H1 (cell line): Measurements from ENCODE around the gene ITGA5. TPM values are rescaled to one million over a fixed set of nuclear protein-coding genes. Genes with fewer than 3 reads are reported as not detected.

Source experiments
- CTCF ChIA-PET: fragments of 300-600 bp; sonication (Branson Sonifier 250); formaldehyde crosslinking; loops from one replicate; lab custom pipeline; 2021; ENCODE audit not compliant: partially characterized antibody; lab: Charles Lee
- POLR2A ChIA-PET: fragments of 300-600 bp; sonication (Branson Sonifier 250); formaldehyde crosslinking; loops from one replicate; lab custom pipeline; 2021; ENCODE audit warnings: inconsistent platforms; ENCODE audit not compliant: partially characterized antibody; lab: Charles Lee
- DNase-seq, 2 experiments: peaks; one replicate each; pipeline versions ENCODE4 v3.0.0 to v3.0.0-alpha.2; 2010 to 2022; ENCODE audit warnings: low spot score in 2 of 2, low read depth in 1 of 2, mixed read lengths in 1 of 2
- FAIRE-seq: peaks from 2 replicates; lab custom pipeline; 2011; peaks lifted over from hg19 to GRCh38; lab: Jason Lieb, UNC
- H2AFZ ChIP-seq: 2 replicates; pipeline ENCODE4 v1.8.1; 2012; ENCODE audit warnings: low read length, inconsistent platforms
- H2AK5ac ChIP-seq: 2 replicates; pipeline ENCODE4 v1.6.1; 2013; ENCODE audit warnings: low read depth, low read length
- H2BK120ac ChIP-seq: replicated peaks from 2 replicates; pipeline ENCODE3; 2013; ENCODE audit warnings: low read depth, low read length, inconsistent platforms
- H2BK12ac ChIP-seq: 2 replicates; pipeline ENCODE4 v1.6.1; 2013; ENCODE audit warnings: low read depth, low read length
- H2BK15ac ChIP-seq: 2 replicates; pipeline ENCODE4 v1.6.1; 2013; ENCODE audit warnings: low read length
- H2BK20ac ChIP-seq: 2 replicates; pipeline ENCODE4 v1.6.1; 2013; ENCODE audit warnings: low read length
- H2BK5ac ChIP-seq: 2 replicates; pipeline ENCODE4 v1.6.1; 2013; ENCODE audit warnings: low read depth, low read length
- H3K14ac ChIP-seq: 2 replicates; pipeline ENCODE4 v1.6.1; 2013; ENCODE audit warnings: inconsistent platforms; ENCODE audit not compliant: insufficient read length
- H3K18ac ChIP-seq: 2 replicates; pipeline ENCODE4 v1.6.1; 2013; ENCODE audit warnings: low read length; ENCODE audit errors: extremely low read depth
- H3K23ac ChIP-seq: 2 replicates; pipeline ENCODE4 v1.6.1; 2013; ENCODE audit warnings: inconsistent platforms; ENCODE audit not compliant: insufficient read length
- H3K23me2 ChIP-seq: 2 replicates; pipeline ENCODE4 v1.6.1; 2013; ENCODE audit warnings: low read depth, low read length
- H3K27ac ChIP-seq: 2 replicates; pipeline ENCODE4 v1.6.1; 2011; ENCODE audit warnings: low read depth, low read length, inconsistent platforms
- H3K27me3 ChIP-seq, 4 experiments: replicated peaks in 1 of 4; 1 replicate in 1 of 4; 2 replicates in 3 of 4; pipeline versions ENCODE4 v1.6.1 to v1.8.1; 2011 to 2013; ENCODE audit warnings: low read length in 3 of 4, mild to moderate bottlenecking in 3 of 4, inconsistent platforms in 2 of 4, mixed read lengths in 2 of 4, moderate library complexity in 1 of 4; ENCODE audit not compliant: control insufficient read depth in 3 of 4, insufficient read depth in 3 of 4; ENCODE audit errors: extremely low read depth in 1 of 4
- H3K36me3 ChIP-seq, 4 experiments: 2 replicates each; pipeline versions ENCODE4 v1.6.1 to v1.8.1; 2011 to 2013; ENCODE audit warnings: mild to moderate bottlenecking in 4 of 4, low read length in 3 of 4, moderate library complexity in 2 of 4, control low read depth in 1 of 4, inconsistent platforms in 1 of 4; ENCODE audit not compliant: insufficient read depth in 4 of 4, control insufficient read depth in 2 of 4
- H3K4ac ChIP-seq: replicated peaks from 2 replicates; pipeline ENCODE3; 2013; ENCODE audit warnings: low read length, low read depth, mixed read lengths, inconsistent platforms; ENCODE audit not compliant: insufficient read length
- H3K4me1 ChIP-seq, 4 experiments: replicated peaks in 1 of 4; 1 replicate in 1 of 4; 2 replicates in 3 of 4; pipeline versions ENCODE4 v1.6.1 to v1.8.1; 2011 to 2013; ENCODE audit warnings: low read length in 3 of 4, inconsistent platforms in 2 of 4, mixed read lengths in 1 of 4; ENCODE audit not compliant: insufficient read depth in 4 of 4, control insufficient read depth in 3 of 4
- H3K4me2 ChIP-seq, 2 experiments: 2 replicates each; pipeline versions ENCODE4 v1.6.1 to v1.8.1; 2011 to 2013; ENCODE audit warnings: low read depth in 2 of 2, low read length in 2 of 2, control low read depth in 1 of 2, inconsistent platforms in 1 of 2, mild to moderate bottlenecking in 1 of 2; ENCODE audit not compliant: insufficient read depth in 1 of 2
- H3K4me3 ChIP-seq, 4 experiments: fragments of 200-600, 300-600 bp in 1 of 4; sonication (generic), shearing (Covaris generic), sonication (Bioruptor Twin) in 1 of 4; 2 replicates each; pipeline versions ENCODE4 v1.5.1 to v1.8.1; 2011 to 2016; ENCODE audit warnings: low read length in 4 of 4, low read depth in 3 of 4, control low read depth in 2 of 4, inconsistent platforms in 2 of 4, mild to moderate bottlenecking in 2 of 4, mixed read lengths in 1 of 4, moderate library complexity in 1 of 4; ENCODE audit not compliant: insufficient read depth in 2 of 4; ENCODE audit errors: extremely low read depth in 1 of 4
- H3K56ac ChIP-seq: replicated peaks from 2 replicates; pipeline ENCODE3; 2013; ENCODE audit warnings: low read depth, mild to moderate bottlenecking, mixed read lengths, low read length, inconsistent platforms; ENCODE audit not compliant: insufficient read length
- H3K79me1 ChIP-seq: 2 replicates; pipeline ENCODE4 v1.6.1; 2013; ENCODE audit warnings: low read depth, low read length, control low read depth
- H3K79me2 ChIP-seq, 2 experiments: 2 replicates each; pipeline versions ENCODE4 v1.6.1 to v1.8.1; 2012 to 2013; ENCODE audit warnings: low read length in 2 of 2, mild to moderate bottlenecking in 2 of 2, inconsistent platforms in 1 of 2; ENCODE audit not compliant: insufficient read depth in 2 of 2, control insufficient read depth in 1 of 2
- H3K9ac ChIP-seq, 4 experiments: replicated peaks in 1 of 4; 1 replicate in 1 of 4; 2 replicates in 3 of 4; pipeline versions ENCODE4 v1.6.1 to v1.8.1; 2011 to 2013; ENCODE audit warnings: low read depth in 3 of 4, low read length in 3 of 4, control low read depth in 2 of 4, mild to moderate bottlenecking in 2 of 4, moderate library complexity in 2 of 4, inconsistent platforms in 1 of 4; ENCODE audit errors: extremely low read depth in 1 of 4
- H3K9me3 ChIP-seq, 2 experiments: 2 replicates each; pipeline versions ENCODE4 v1.6.1 to v1.8.1; 2012 to 2013; ENCODE audit warnings: mild to moderate bottlenecking in 2 of 2, moderate library complexity in 2 of 2, control low read depth in 1 of 2, inconsistent platforms in 1 of 2, low read depth in 1 of 2, low read length in 1 of 2, mixed read lengths in 1 of 2; ENCODE audit not compliant: insufficient read depth in 2 of 2
- H4K20me1 ChIP-seq, 2 experiments: replicated peaks in 1 of 2; 2 replicates each; pipeline versions ENCODE3 to v1.8.1; 2011 to 2013; ENCODE audit warnings: inconsistent platforms in 2 of 2, low read length in 2 of 2, mild to moderate bottlenecking in 1 of 2; ENCODE audit not compliant: insufficient read depth in 2 of 2, control insufficient read depth in 1 of 2
- H4K5ac ChIP-seq: 2 replicates; pipeline ENCODE4 v1.6.1; 2013; ENCODE audit warnings: low read length, low read depth, mixed read lengths, inconsistent platforms; ENCODE audit not compliant: insufficient read length
- H4K8ac ChIP-seq: 2 replicates; pipeline ENCODE4 v1.8.0; 2013; ENCODE audit warnings: mild to moderate bottlenecking, moderate library complexity, low read length, inconsistent platforms; ENCODE audit not compliant: insufficient read depth; ENCODE audit errors: extremely low read depth
- H4K91ac ChIP-seq: replicated peaks from 2 replicates; pipeline ENCODE3; 2013; ENCODE audit warnings: low read length, mixed read lengths, inconsistent platforms; ENCODE audit not compliant: insufficient read length
- CREB1 ChIP-seq: IDR thresholded peaks from 2 replicates; pipeline ENCODE4 v1.6.1; 2012; ENCODE audit warnings: inconsistent platforms
- SIRT6 ChIP-seq: IDR thresholded peaks from one replicate; pipeline ENCODE4 v1.7.1; 2012; ENCODE audit warnings: low read length, inconsistent platforms
- TBP ChIP-seq: IDR thresholded peaks from 2 replicates; pipeline ENCODE4 v1.6.1; 2011; ENCODE audit warnings: low read depth, low read length, improper control_type of control experiment
- TCF12 ChIP-seq: IDR thresholded peaks from 2 replicates; pipeline ENCODE4 v1.6.1; 2011; ENCODE audit warnings: low read depth, mild to moderate bottlenecking, low read length
- USF2 ChIP-seq: IDR thresholded peaks from 2 replicates; pipeline ENCODE4 v1.6.1; 2011; ENCODE audit warnings: low read length, improper control_type of control experiment
- YY1 ChIP-seq: IDR thresholded peaks from 2 replicates; pipeline ENCODE4 v1.6.1; 2011; ENCODE audit warnings: low read depth, mild to moderate bottlenecking, low read length
- WGBS, 2 experiments: shearing (Covaris generic) in 1 of 2; methylation state at CpG; one replicate each; pipeline versions ENCODE4 v1.1.6 to v1.1.7; 2013 to 2015; ENCODE audit warnings: low lambda C conversion rate in 2 of 2, mixed read lengths in 2 of 2, inconsistent platforms in 1 of 2, low coverage in 1 of 2, missing lambda C conversion rate in 1 of 2; ENCODE audit not compliant: insufficient replicate concordance in 2 of 2, insufficient coverage in 1 of 2, insufficient read length in 1 of 2; ENCODE audit errors: extremely low coverage in 1 of 2, missing lambda C conversion rate in 1 of 2; 5-methylcytosine and 5-hydroxymethylcytosine counted together
- polyA plus RNA-seq, 7 experiments: library from polyadenylated mRNA; depleted of rRNA in 3 of 7; stranded (reverse) in 5 of 7; unstranded in 2 of 7; fragments of >200 nt in 5 of 7; fragments of 200-250 nt in 2 of 7; gene quantifications; 1 replicate in 5 of 7; 2 replicates in 1 of 7; 4 replicates in 1 of 7; pipeline versions ENCODE4 v1.2.1 to v1.2.3, GENCODE V29; 2011 to 2013; ENCODE audit warnings: missing spikeins in 2 of 7, mixed read lengths in 2 of 7
- total RNA-seq: library from RNA; stranded (reverse); fragmentation: NEBNext Ultra II Directional; extraction: Animal tissue kit (Norgen Biotek cat#: 25700); gene quantifications from 2 replicates; pipeline ENCODE4 v1.2.1, GENCODE V29; 2021

The ITGA5 gene
- total and polyA plus RNA-seq, 2 of the 8 experiments (the other 6 are each of a cell fraction or from before 2014, with no cell fraction given), result 11.6 to 19.4 TPM

- H3K4me2 ChIP-seq, result no peak overlapping the region; a peak in 1 of 4 replicates
- H3K9ac ChIP-seq, result no peak overlapping the region
- no peak overlapping the region for H4K8ac ChIP-seq
- H3K79me1 ChIP-seq, result no peaks in the 10 kb centered on the region
- CTCF ChIA-PET, result interaction anchor here (0.8 to 3.7 kb wide), 38 partner anchors 9 to 347 kb away, joined by 3 to 79 read pairs (median 6); partner anchors contain the start of genes CBX5, COPZ1 and HNRNPA1
- H3K56ac ChIP-seq, result no peak overlapping the region
- H3K27ac ChIP-seq, result no peak overlapping the region
- peaks cover 0 to 16% (median 12%) of the 10 kb centered on the region in 4 experiments; a peak in 6 of 7 replicates for H3K27me3 ChIP-seq
- no peak overlapping the region for H2AK5ac ChIP-seq
- no peak overlapping the region for H3K18ac ChIP-seq
- no peak for FAIRE-seq
- peaks cover 0 to 11% (median 6%) of the 10 kb centered on the region in 4 experiments; a peak in 5 of 7 replicates for H3K4me1 ChIP-seq
- H3K9me3 ChIP-seq, result no peaks in the 10 kb centered on the region
- no peak overlapping the region for H2BK5ac ChIP-seq
- H2BK12ac ChIP-seq, result no peak overlapping the region
- no peaks in the 10 kb centered on the region for H3K79me2 ChIP-seq
- H3K23me2 ChIP-seq, result peaks cover 8% of the 10 kb centered on the region
- no peak overlapping the region for H3K14ac ChIP-seq
- H3K4me3 ChIP-seq, result no peak overlapping the region
- H3K36me3 ChIP-seq, result peaks cover 0 to 3% (median 2%) of the 10 kb centered on the region in 4 experiments; a peak in 3 of 8 replicates
- H2AFZ ChIP-seq, result no peak overlapping the region
- H4K20me1 ChIP-seq, result peaks cover 0 to 8% of the 10 kb centered on the region in 2 experiments
- no peak overlapping the region for H2BK15ac ChIP-seq
- H2BK120ac ChIP-seq, result no peak overlapping the region
- no peak overlapping the region for H3K23ac ChIP-seq
- no peak overlapping the region for H4K91ac ChIP-seq
- no peak overlapping the region for H3K4ac ChIP-seq
- DNase-seq, result no peak
- 95% methylated on average over 5 of the region's 5 CpGs; no CpG with 5 or more reads in 1 of the 2 experiments for WGBS, 2 experiments
- POLR2A ChIA-PET, result interaction anchor here (0.9 to 1.8 kb wide), 7 partner anchors 8 to 91 kb away, joined by 3 to 18 read pairs (median 4); partner anchors contain the start of genes CBX5, HNRNPA1 and ZNF385A
- H2BK20ac ChIP-seq, result no peak overlapping the region
- H4K5ac ChIP-seq, result no peak overlapping the region
- TF ChIP-seq YY1, result no peak
- no peak for TF ChIP-seq TCF12
- TF ChIP-seq CREB1, result no peak
- no peak for TF ChIP-seq TBP
- TF ChIP-seq SIRT6, result no peak
- TF ChIP-seq USF2, result no peak
These were observed 47.5 kb downstream of the ITGA5 start for GRCh38 chr12:54371328-54372112.
